ENCODE results near the gene MTG2. TPM values are rescaled to one million over a fixed set of nuclear protein-coding genes. Genes with fewer than 3 reads are reported as not detected.

Gene MTG2
- total and polyA plus RNA-seq, 10 of the 15 experiments (the other 5 are each of a cell fraction or from before 2014, with no cell fraction given) = 6.2 to 52.4 (median 34.3) TPM

DNA sequence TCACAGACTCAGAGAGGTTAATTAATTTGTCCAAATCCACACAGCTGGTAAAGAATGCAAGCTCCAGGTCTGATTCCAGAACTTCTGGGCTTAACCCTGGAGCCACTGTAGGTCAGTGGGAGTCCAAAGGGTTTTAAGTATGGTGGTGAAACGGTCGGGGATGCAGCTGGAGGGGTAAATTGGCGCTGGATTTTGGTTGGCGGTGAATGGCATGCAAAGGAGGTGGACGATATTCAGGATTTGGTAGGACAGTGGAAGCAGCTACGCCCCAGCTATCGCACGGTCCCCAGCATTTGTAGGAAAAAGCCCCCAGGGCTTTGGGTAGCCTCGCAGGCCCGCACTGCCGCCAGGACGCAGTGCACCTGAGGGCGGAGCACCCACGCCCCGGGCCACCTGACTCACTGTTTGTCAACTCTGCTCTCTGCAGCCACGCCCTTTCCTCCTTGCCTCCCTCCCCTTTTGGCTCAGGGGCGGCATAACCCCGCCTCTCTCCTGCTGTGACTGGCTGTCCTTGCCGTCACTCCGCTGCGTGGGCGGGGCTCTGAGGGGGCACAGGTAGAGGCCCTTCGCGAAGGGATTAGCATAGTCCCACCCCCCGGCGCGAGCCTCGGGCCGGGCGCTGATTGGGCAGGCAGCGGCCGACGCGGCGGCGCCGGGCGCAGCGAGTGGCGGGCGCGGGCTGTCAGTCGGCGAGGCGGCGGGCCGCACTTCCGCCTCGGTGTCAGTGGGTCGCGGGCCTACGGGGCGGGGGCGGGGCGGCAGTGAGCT is 55.2 kb downstream of the MTG2 start, which contains the start of gene OSBPL2 (continued):
- TF ChIP-seq NFYA (IDR thresholded peaks at IDR 0.05; ENCODE audit: borderline replicate concordance, low read depth, low read length) (no peak), FOXM1 (IDR thresholded peaks at IDR 0.05; ENCODE audit: low read depth, low read length) (no peak), TCF3 (IDR thresholded peaks at IDR 0.05; ENCODE audit: borderline replicate concordance, insufficient read depth, low read depth, low read length) (no peak), IRF4 (IDR thresholded peaks at IDR 0.05; ENCODE audit: low read depth, low read length) (no peak), FOS (IDR thresholded peaks at IDR 0.05; ENCODE audit: borderline replicate concordance, extremely low read depth, insufficient read length) (peak; percentile 74), KAT2A (conservative IDR thresholded peaks at IDR 0.05; ENCODE audit: control insufficient read depth, low read depth, low read length) (no peak), TCF12 (IDR thresholded peaks at IDR 0.05; ENCODE audit: low read depth, low read length) (no peak), RBBP5 (conservative IDR thresholded peaks at IDR 0.05) (no peak), STAT1 (conservative IDR thresholded peaks at IDR 0.05) (peak; percentile 80; the same call in 1 of the 2 replicates), BACH1 (IDR thresholded peaks at IDR 0.05; ENCODE audit: borderline replicate concordance) (peak; percentile 41; the same call in 1 of the 2 replicates), POLR2AphosphoS2 (IDR thresholded peaks at IDR 0.05; ENCODE audit: low read depth, low read length) (no peak), KDM1A (IDR thresholded peaks at IDR 0.05; ENCODE audit: borderline replicate concordance) (no peak), ETV6 (conservative IDR thresholded peaks at IDR 0.05 in 1 of 2, IDR thresholded peaks at IDR 0.05 in 1 of 2; ENCODE audit: borderline replicate concordance in 1 of 2, low read depth in 1 of 2) (no peak), ZBED1 (IDR thresholded peaks at IDR 0.05; ENCODE audit: borderline replicate concordance) (no peak), FOXK2 (IDR thresholded peaks at IDR 0.05) (peak; percentile 66), LARP7 (IDR thresholded peaks at IDR 0.05) (peak; percentile 22; the same call in 1 of the 2 replicates), HCFC1 (IDR thresholded peaks at IDR 0.05; ENCODE audit: low read length) (no peak)
- TF ChIP-seq, protein P1, sequence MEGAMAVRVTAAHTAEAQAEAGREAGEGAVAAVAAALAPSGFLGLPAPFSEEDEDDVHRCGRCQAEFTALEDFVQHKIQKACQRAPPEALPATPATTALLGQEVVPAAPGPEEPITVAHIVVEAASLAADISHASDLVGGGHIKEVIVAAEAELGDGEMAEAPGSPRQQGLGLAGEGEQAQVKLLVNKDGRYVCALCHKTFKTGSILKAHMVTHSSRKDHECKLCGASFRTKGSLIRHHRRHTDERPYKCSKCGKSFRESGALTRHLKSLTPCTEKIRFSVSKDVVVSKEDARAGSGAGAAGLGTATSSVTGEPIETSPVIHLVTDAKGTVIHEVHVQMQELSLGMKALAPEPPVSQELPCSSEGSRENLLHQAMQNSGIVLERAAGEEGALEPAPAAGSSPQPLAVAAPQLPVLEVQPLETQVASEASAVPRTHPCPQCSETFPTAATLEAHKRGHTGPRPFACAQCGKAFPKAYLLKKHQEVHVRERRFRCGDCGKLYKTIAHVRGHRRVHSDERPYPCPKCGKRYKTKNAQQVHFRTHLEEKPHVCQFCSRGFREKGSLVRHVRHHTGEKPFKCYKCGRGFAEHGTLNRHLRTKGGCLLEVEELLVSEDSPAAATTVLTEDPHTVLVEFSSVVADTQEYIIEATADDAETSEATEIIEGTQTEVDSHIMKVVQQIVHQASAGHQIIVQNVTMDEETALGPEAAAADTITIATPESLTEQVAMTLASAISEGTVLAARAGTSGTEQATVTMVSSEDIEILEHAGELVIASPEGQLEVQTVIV (IDR thresholded peaks at IDR 0.05; ENCODE audit: borderline replicate concordance, partially characterized antibody) = no peak
- TF ChIP-seq, protein P2, sequence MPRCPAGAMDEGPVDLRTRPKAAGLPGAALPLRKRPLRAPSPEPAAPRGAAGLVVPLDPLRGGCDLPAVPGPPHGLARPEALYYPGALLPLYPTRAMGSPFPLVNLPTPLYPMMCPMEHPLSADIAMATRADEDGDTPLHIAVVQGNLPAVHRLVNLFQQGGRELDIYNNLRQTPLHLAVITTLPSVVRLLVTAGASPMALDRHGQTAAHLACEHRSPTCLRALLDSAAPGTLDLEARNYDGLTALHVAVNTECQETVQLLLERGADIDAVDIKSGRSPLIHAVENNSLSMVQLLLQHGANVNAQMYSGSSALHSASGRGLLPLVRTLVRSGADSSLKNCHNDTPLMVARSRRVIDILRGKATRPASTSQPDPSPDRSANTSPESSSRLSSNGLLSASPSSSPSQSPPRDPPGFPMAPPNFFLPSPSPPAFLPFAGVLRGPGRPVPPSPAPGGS (IDR thresholded peaks at IDR 0.05; ENCODE audit: borderline replicate concordance, insufficient read depth, low read depth, low read length, poor library complexity, severe bottlenecking) = peak; percentile 27
- TF ChIP-seq, protein P3, sequence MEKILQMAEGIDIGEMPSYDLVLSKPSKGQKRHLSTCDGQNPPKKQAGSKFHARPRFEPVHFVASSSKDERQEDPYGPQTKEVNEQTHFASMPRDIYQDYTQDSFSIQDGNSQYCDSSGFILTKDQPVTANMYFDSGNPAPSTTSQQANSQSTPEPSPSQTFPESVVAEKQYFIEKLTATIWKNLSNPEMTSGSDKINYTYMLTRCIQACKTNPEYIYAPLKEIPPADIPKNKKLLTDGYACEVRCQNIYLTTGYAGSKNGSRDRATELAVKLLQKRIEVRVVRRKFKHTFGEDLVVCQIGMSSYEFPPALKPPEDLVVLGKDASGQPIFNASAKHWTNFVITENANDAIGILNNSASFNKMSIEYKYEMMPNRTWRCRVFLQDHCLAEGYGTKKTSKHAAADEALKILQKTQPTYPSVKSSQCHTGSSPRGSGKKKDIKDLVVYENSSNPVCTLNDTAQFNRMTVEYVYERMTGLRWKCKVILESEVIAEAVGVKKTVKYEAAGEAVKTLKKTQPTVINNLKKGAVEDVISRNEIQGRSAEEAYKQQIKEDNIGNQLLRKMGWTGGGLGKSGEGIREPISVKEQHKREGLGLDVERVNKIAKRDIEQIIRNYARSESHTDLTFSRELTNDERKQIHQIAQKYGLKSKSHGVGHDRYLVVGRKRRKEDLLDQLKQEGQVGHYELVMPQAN (conservative IDR thresholded peaks at IDR 0.05) = peak; percentile 42; the same call in 1 of the 2 replicates
- TF ChIP-seq, protein P4, sequence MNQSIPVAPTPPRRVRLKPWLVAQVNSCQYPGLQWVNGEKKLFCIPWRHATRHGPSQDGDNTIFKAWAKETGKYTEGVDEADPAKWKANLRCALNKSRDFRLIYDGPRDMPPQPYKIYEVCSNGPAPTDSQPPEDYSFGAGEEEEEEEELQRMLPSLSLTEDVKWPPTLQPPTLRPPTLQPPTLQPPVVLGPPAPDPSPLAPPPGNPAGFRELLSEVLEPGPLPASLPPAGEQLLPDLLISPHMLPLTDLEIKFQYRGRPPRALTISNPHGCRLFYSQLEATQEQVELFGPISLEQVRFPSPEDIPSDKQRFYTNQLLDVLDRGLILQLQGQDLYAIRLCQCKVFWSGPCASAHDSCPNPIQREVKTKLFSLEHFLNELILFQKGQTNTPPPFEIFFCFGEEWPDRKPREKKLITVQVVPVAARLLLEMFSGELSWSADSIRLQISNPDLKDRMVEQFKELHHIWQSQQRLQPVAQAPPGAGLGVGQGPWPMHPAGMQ (IDR thresholded peaks at IDR 0.05; ENCODE audit: borderline replicate concordance) = no peak

All from GM12878 (cell line).